Astrocyte (in vitro differentiated cells and primary cell): ENCODE measurements around the gene TMEM89. TPM values are rescaled to one million over a fixed set of nuclear protein-coding genes. Genes with fewer than 3 reads are reported as not detected.

Source experiments
- DNase-seq: peaks from one replicate; pipeline ENCODE4 v3.0.0-alpha.2; 2010; ENCODE audit warnings: low read depth
- FAIRE-seq: peaks from 2 replicates; lab custom pipeline; 2011; peaks lifted over from hg19 to GRCh38; lab: Jason Lieb, UNC
- H2AFZ ChIP-seq: 2 replicates; pipeline ENCODE4 v1.6.0; 2012; ENCODE audit warnings: low read depth, low read length, inconsistent platforms
- H3K27ac ChIP-seq: 2 replicates; pipeline ENCODE4 v1.5.1; 2011; ENCODE audit warnings: low read depth, low read length, inconsistent platforms
- H3K27me3 ChIP-seq: 2 replicates; pipeline ENCODE4 v1.6.0; 2011; ENCODE audit warnings: low read length, inconsistent platforms; ENCODE audit not compliant: insufficient read depth
- H3K36me3 ChIP-seq: 2 replicates; pipeline ENCODE4 v1.5.1; 2011; ENCODE audit warnings: low read length, inconsistent platforms; ENCODE audit not compliant: insufficient read depth
- H3K4me1 ChIP-seq: 2 replicates; pipeline ENCODE4 v1.5.1; 2011; ENCODE audit warnings: low read length, inconsistent platforms; ENCODE audit not compliant: insufficient read depth
- H3K4me2 ChIP-seq: 2 replicates; pipeline ENCODE4 v1.6.0; 2012; ENCODE audit warnings: low read length, inconsistent platforms
- H3K4me3 ChIP-seq: 2 replicates; pipeline ENCODE4 v1.5.1; 2011; ENCODE audit warnings: low read depth, mild to moderate bottlenecking, low read length, inconsistent platforms; ENCODE audit not compliant: insufficient read depth
- H3K79me2 ChIP-seq: 2 replicates; pipeline ENCODE4 v1.6.0; 2012; ENCODE audit warnings: mild to moderate bottlenecking, low read length, inconsistent platforms; ENCODE audit not compliant: insufficient read depth
- H3K9ac ChIP-seq: 2 replicates; pipeline ENCODE4 v1.6.0; 2012; ENCODE audit warnings: mild to moderate bottlenecking, low read length, inconsistent platforms
- H3K9me3 ChIP-seq: 2 replicates; pipeline ENCODE4 v1.5.1; 2012; ENCODE audit warnings: low read depth, mild to moderate bottlenecking, low read length, inconsistent platforms; ENCODE audit not compliant: insufficient read depth
- H4K20me1 ChIP-seq: 2 replicates; pipeline ENCODE4 v1.6.0; 2012; ENCODE audit warnings: low read length, inconsistent platforms; ENCODE audit not compliant: insufficient read depth
- H3K27ac Mint-ChIP-seq: one replicate; pipeline ENCODE4 v1.8.0; 2021; ENCODE audit warnings: mild to moderate bottlenecking, mixed read lengths; ENCODE audit not compliant: unreplicated experiment
- H3K27me3 Mint-ChIP-seq: one replicate; pipeline ENCODE4 v1.8.0; 2021; ENCODE audit warnings: low read depth, mixed read lengths; ENCODE audit not compliant: unreplicated experiment
- H3K36me3 Mint-ChIP-seq: one replicate; pipeline ENCODE4 v1.8.0; 2021; ENCODE audit warnings: low read depth, mixed read lengths; ENCODE audit not compliant: unreplicated experiment
- H3K4me1 Mint-ChIP-seq: one replicate; pipeline ENCODE4 v1.8.0; 2021; ENCODE audit warnings: low read depth, mixed read lengths; ENCODE audit not compliant: unreplicated experiment
- H3K4me3 Mint-ChIP-seq: one replicate; pipeline ENCODE4 v1.8.0; 2021; ENCODE audit warnings: mild to moderate bottlenecking, moderate library complexity, mixed read lengths; ENCODE audit not compliant: unreplicated experiment
- H3K9me3 Mint-ChIP-seq: one replicate; pipeline ENCODE4 v1.8.0; 2021; ENCODE audit warnings: mild to moderate bottlenecking, mixed read lengths; ENCODE audit not compliant: unreplicated experiment
- EZH2 ChIP-seq: IDR thresholded peaks from 2 replicates; pipeline ENCODE4 v1.6.1; 2012; ENCODE audit warnings: mild to moderate bottlenecking, low read length, inconsistent platforms; ENCODE audit not compliant: insufficient read depth
- total RNA-seq: library from RNA; stranded (reverse); gene quantifications from 2 replicates; pipeline ENCODE4 v1.2.1, GENCODE V29; 2021
- TF ChIP-seq, protein P1 (sequence below): IDR thresholded peaks from 2 replicates; pipeline ENCODE4 v1.5.1; 2011; ENCODE audit warnings: low read depth, mild to moderate bottlenecking, inconsistent platforms, low read length, moderate library complexity; ENCODE audit not compliant: insufficient read depth

TMEM89 gene
- total RNA-seq, 1 donor from 2014 or later: 0.36 TPM

DNA sequence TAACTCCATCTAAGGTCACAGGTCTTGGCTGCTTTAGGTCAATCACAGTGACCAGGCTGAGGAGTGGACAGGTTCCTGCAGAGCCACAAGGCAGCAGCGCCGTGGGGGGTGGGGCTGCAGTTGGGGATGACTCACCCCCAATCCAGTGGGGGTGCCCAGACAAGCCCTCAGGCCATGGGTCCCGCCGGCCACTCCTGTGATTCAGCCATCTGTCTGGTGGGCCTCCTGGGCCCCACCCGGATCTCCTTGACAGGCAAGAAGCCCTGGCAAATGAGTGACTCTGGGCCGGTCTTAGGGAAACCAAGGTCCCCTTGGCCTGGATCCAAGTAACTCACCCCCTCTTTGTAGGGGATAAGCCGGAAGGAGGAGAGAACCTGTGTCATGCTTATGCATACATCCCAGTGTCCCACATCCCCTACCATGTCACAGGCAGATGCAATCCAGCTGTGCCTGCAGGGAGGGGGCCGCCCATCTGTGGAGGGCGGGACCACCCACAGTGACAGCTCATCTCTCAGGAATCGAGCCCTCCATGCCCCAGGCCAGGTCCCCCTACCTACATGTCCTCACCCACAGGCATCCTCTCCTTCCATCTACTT is 25.9 kb downstream of the TMEM89 start:
- Mint-ChIP-seq H3K4me1 (peaks cover 44% of the 10 kb centered on the region), H3K27me3 (peaks cover 2% of the 10 kb centered on the region), H3K4me3 (no peak overlapping the region), H3K36me3 (peaks cover 27% of the 10 kb centered on the region), H3K9me3 (peaks cover 2% of the 10 kb centered on the region), H3K27ac (peak overlapping the region; percentile 89)
- H2AFZ ChIP-seq: no peak overlapping the region
- peak overlapping the region; percentile 89 for H3K4me2 ChIP-seq
- peak overlapping the region; percentile 58 for H3K4me3 ChIP-seq
- TF ChIP-seq, protein P1, sequence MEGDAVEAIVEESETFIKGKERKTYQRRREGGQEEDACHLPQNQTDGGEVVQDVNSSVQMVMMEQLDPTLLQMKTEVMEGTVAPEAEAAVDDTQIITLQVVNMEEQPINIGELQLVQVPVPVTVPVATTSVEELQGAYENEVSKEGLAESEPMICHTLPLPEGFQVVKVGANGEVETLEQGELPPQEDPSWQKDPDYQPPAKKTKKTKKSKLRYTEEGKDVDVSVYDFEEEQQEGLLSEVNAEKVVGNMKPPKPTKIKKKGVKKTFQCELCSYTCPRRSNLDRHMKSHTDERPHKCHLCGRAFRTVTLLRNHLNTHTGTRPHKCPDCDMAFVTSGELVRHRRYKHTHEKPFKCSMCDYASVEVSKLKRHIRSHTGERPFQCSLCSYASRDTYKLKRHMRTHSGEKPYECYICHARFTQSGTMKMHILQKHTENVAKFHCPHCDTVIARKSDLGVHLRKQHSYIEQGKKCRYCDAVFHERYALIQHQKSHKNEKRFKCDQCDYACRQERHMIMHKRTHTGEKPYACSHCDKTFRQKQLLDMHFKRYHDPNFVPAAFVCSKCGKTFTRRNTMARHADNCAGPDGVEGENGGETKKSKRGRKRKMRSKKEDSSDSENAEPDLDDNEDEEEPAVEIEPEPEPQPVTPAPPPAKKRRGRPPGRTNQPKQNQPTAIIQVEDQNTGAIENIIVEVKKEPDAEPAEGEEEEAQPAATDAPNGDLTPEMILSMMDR: no peak
- TF ChIP-seq EZH2: no peak
- no peaks in the 10 kb centered on the region for H3K27me3 ChIP-seq
- H3K79me2 ChIP-seq: peaks cover 46% of the 10 kb centered on the region
- H3K9me3 ChIP-seq: no peaks in the 10 kb centered on the region
- peaks cover 25% of the 10 kb centered on the region for H4K20me1 ChIP-seq
- peaks cover 13% of the 10 kb centered on the region for H3K36me3 ChIP-seq
- peak overlapping the region; percentile 86 for H3K9ac ChIP-seq
- DNase-seq (peak; percentile 77), FAIRE-seq (peak; percentile 63)
- H3K4me1 ChIP-seq: peaks cover 75% of the 10 kb centered on the region
- H3K27ac ChIP-seq: peak overlapping the region; percentile 92

DNA sequence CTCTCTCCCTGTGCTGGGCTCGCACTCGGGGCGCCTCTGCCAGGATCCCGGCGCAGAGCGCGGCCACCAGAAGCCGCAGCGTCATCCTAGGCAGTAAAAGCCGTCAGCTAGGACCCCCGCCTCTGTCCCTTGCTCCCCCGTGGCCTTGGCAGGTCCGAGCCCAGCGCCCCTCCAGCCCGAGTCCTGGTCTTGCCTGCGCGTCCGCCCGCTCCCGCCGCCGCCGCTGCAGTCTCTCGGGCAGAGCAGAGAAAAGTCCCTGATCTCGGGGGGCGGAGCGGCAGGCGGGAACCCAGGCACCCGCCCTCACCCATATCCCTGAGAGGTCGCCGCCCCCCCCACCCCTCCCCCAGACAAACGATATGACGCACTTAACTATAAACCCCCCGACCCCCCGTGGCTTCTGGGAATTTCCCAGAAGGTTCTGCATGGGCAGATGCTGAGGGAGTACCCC is 26.5 kb downstream of the TMEM89 start, which contains the start of gene COL7A1:
Gene COL7A1 (minus strand): TSS at position 255 of the 451 bp plus-strand sequence. CDS start 170 bp downstream, at position 85.
- H3K4me2 ChIP-seq: peak within 1 kb of the TSS; percentile 89
- TF ChIP-seq, protein P1: no peak
- peak within 1 kb of the TSS; percentile 58 for H2AFZ ChIP-seq
- peaks cover 30% of the 10 kb centered on the region for H4K20me1 ChIP-seq
- peak within 1 kb of the TSS; percentile 34 for H3K4me3 Mint-ChIP-seq
- no peaks in the 10 kb centered on the region for H3K9me3 ChIP-seq
- H3K4me1 Mint-ChIP-seq: peaks cover 44% of the 10 kb centered on the region
- DNase-seq (no peak), FAIRE-seq (no peak)
- H3K27ac Mint-ChIP-seq: peak within 1 kb of the TSS; percentile 89
- peaks cover 28% of the 10 kb centered on the region for H3K36me3 Mint-ChIP-seq
- H3K9me3 Mint-ChIP-seq: peaks cover 2% of the 10 kb centered on the region
- no peaks in the 10 kb centered on the region for H3K27me3 ChIP-seq
- peak within 1 kb of the TSS; percentile 92 for H3K27ac ChIP-seq
- H3K79me2 ChIP-seq: peaks cover 47% of the 10 kb centered on the region
- peaks cover 74% of the 10 kb centered on the region for H3K4me1 ChIP-seq
- H3K9ac ChIP-seq: peak within 1 kb of the TSS; percentile 86
- peak within 1 kb of the TSS; percentile 58 for H3K4me3 ChIP-seq
- H3K36me3 ChIP-seq: peaks cover 8% of the 10 kb centered on the region
- H3K27me3 Mint-ChIP-seq: peaks cover 2% of the 10 kb centered on the region
